GM12864 (cell line): ENCODE results near the gene SORL1.

Source experiments
- DNase-seq: peaks from one replicate; pipeline ENCODE4 v3.0.0-alpha.2; 2011; ENCODE audit warnings: low read depth
- H3K4me3 ChIP-seq: 2 replicates; pipeline ENCODE4 v1.5.1; 2011; ENCODE audit warnings: mild to moderate bottlenecking, low read depth, low read length, control low read depth
- TF ChIP-seq, protein P1 (sequence below): IDR thresholded peaks from 2 replicates; pipeline ENCODE4 v1.5.1; 2011; ENCODE audit warnings: low read depth, mild to moderate bottlenecking, moderate library complexity, low read length, control low read depth, inconsistent platforms; ENCODE audit errors: missing control alignments

Gene SORL1

DNA sequence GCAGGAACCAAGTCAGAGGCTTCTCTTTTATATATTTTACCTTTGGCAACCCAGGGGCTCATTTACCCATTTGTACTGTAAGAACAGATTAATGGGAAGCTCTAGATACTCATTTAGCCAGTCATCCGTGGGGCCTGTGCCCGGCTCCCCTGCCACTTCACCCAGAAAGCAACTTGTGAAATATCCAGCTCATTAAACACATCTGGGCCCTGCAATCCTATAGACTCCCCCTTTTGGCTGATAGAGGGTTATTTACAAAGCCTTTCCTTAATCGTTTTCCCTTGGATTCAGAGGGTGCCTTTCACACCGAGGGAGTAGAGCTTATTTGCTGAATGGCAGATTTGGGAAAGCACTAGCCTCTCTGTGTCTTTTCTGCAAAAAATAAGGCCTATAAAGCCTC, 119.4 kb downstream of the SORL1 start:
- H3K4me3 ChIP-seq: no peak overlapping the region
- DNase-seq: no peak
- TF ChIP-seq, protein P1, sequence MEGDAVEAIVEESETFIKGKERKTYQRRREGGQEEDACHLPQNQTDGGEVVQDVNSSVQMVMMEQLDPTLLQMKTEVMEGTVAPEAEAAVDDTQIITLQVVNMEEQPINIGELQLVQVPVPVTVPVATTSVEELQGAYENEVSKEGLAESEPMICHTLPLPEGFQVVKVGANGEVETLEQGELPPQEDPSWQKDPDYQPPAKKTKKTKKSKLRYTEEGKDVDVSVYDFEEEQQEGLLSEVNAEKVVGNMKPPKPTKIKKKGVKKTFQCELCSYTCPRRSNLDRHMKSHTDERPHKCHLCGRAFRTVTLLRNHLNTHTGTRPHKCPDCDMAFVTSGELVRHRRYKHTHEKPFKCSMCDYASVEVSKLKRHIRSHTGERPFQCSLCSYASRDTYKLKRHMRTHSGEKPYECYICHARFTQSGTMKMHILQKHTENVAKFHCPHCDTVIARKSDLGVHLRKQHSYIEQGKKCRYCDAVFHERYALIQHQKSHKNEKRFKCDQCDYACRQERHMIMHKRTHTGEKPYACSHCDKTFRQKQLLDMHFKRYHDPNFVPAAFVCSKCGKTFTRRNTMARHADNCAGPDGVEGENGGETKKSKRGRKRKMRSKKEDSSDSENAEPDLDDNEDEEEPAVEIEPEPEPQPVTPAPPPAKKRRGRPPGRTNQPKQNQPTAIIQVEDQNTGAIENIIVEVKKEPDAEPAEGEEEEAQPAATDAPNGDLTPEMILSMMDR: no peak

DNA sequence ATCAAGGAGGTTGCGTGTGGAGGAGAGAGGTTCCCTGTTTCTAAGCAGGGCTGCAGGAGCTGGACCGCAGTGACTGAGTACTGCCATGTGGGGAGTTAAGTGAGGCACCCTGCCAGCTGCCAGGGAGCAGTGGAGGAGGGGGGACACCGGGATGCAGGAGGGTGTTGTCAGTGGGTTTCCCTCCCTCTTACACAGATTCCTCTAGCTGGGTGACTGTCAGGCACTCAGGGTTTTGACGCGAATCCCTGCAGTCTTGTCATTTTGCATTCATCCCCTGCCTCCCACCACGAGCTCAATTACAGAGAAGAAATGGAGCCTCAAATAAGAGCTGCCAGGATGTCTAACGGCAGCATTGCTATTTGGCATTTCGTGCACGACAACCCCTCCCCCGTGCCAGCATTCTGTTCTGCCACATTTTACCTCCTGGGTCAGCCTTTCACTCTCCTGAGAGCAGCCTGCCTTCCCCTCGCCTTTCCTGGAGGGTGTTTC, 120.5 kb downstream of the SORL1 start:
- no peak overlapping the region for H3K4me3 ChIP-seq
- no peak for DNase-seq
- TF ChIP-seq, protein P1: no peak

DNA sequence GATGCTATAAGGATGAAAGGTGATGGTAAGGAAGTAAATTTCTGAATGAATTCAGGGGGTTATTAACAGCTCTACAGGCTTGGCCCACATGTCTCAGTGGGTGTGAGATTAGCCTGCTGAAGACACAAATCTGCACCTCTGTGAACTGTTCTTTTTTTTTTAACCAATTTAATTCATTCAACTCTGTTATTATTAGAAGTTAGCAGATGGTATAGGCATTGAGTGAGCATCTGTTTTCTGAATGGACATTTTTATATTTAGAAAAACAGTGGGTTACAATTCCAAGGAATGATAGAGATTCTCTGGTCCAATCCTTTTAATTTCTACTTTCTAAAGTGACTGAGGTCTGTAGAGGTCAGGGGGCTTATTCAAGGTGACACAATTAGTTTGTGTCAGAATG, 122.7 kb downstream of the SORL1 start:
- TF ChIP-seq, protein P1: no peak
- no peak for DNase-seq
- H3K4me3 ChIP-seq: no peak overlapping the region

GRCh38 chr11:121575250-121575962, 123.3 kb downstream of the SORL1 start:
- DNase-seq: no peak
- TF ChIP-seq, protein P1: no peak
- no peak overlapping the region for H3K4me3 ChIP-seq

DNA sequence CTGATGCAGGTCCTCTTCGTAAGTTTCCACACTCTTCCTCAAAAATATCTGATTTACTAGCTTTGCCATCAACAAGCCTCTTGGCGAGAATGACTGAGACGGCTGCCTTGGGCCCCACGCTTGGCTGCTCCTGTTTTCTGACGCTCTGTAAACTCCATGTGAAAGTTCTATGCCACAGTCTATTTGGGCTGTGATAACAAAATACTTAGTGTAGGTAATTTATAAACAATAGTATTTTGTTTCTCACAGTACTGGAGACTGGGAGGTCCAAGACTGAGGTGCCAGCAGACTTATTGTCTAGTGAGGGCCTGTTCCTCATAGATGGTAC, 123.8 kb downstream of the SORL1 start:
- TF ChIP-seq, protein P1: no peak
- DNase-seq: no peak
- H3K4me3 ChIP-seq: no peak overlapping the region

DNA sequence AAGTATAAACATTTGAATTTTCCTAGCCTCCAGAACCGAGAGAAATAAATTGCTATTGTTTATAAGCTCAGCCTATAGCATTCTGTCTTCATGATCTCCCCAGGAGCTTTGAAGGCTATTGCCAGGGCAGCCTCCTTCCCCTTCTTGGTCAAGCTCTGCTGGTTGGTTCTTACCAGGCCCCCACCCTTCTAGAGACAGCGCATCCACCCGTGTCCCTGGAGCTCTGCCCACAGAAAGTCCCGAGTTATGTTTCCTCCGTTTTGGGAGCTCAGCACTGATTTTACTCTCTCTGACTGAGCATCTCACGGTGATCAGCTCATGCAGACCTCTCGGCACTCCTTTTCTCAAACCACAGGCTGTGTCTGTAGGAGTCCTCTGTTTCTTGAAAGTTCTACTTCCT, 124.4 kb downstream of the SORL1 start:
- TF ChIP-seq, protein P1: no peak
- no peak overlapping the region for H3K4me3 ChIP-seq
- no peak for DNase-seq
